ENCODE measurements around the gene TRDN. TPM values are rescaled to one million over a fixed set of nuclear protein-coding genes. Genes with fewer than 3 reads are reported as not detected.

Gene TRDN
- total RNA-seq, 1 donor from 2014 or later, result not detected

GRCh38 chr6:123333000-123333756, 303.6 kb downstream of the TRDN start:
- Histone ChIP-seq H3K27me3 (no peaks in the 10 kb centered on the region), H3K36me3 (no peaks in the 10 kb centered on the region), H3K4me1 (no peaks in the 10 kb centered on the region), H3K4me3 (no peak overlapping the region), H3K27ac (no peak overlapping the region), H3K9me3 (no peaks in the 10 kb centered on the region)
- no peak for DNase-seq (ENCODE audit: low spot score in 2 of 2)
- TF ChIP-seq CTCF (IDR thresholded peaks at IDR 0.05), result no peak
- intact Hi-C loops (cut with DNase I), result no loop called here

- H3K27ac ChIP-seq, result no peak overlapping the region
- intact Hi-C loops (cut with DNase I), result no loop called here
Observed at GRCh38 chr6:123332070-123332469, 304.7 kb downstream of the TRDN start.

GRCh38 chr6:123329337-123329736, 307.4 kb downstream of the TRDN start:
- no peak for DNase-seq (ENCODE audit: low spot score in 2 of 2)

More at GRCh38 chr6:123332070-123332469, 304.7 kb downstream of the TRDN start:
- Histone ChIP-seq H3K4me1 (no peaks in the 10 kb centered on the region), H3K9me3 (no peaks in the 10 kb centered on the region), H3K36me3 (no peaks in the 10 kb centered on the region), H3K27me3 (no peaks in the 10 kb centered on the region), H3K4me3 (no peak overlapping the region)
- no peak for DNase-seq (ENCODE audit: low spot score in 2 of 2)
- TF ChIP-seq CTCF (IDR thresholded peaks at IDR 0.05), result no peak

GRCh38 chr6:123323452-123324329, 313.1 kb downstream of the TRDN start:
- H3K4me3 ChIP-seq, result no peak overlapping the region
- no peak overlapping the region for H3K27ac ChIP-seq
- no peak for DNase-seq (ENCODE audit: low spot score in 2 of 2)
- H3K9me3 ChIP-seq, result no peaks in the 10 kb centered on the region
- H3K36me3 ChIP-seq, result no peaks in the 10 kb centered on the region
- H3K4me1 ChIP-seq, result no peaks in the 10 kb centered on the region
- H3K27me3 ChIP-seq, result no peaks in the 10 kb centered on the region
- intact Hi-C loops (cut with DNase I), result no loop called here
- no peak for TF ChIP-seq CTCF (IDR thresholded peaks at IDR 0.05)

More at GRCh38 chr6:123329337-123329736, 307.4 kb downstream of the TRDN start:
- Histone ChIP-seq H3K4me1 (no peaks in the 10 kb centered on the region), H3K9me3 (no peaks in the 10 kb centered on the region), H3K4me3 (no peak overlapping the region), H3K36me3 (no peaks in the 10 kb centered on the region), H3K27ac (no peak overlapping the region), H3K27me3 (no peaks in the 10 kb centered on the region)
- no peak for TF ChIP-seq CTCF (IDR thresholded peaks at IDR 0.05)
- intact Hi-C loops (cut with DNase I), result no loop called here

- Histone ChIP-seq H3K4me3 (no peak overlapping the region), H3K4me1 (no peaks in the 10 kb centered on the region), H3K36me3 (no peaks in the 10 kb centered on the region), H3K27ac (no peak overlapping the region), H3K9me3 (no peaks in the 10 kb centered on the region), H3K27me3 (no peaks in the 10 kb centered on the region)
- no peak for DNase-seq (ENCODE audit: low spot score in 2 of 2)
- intact Hi-C loops (cut with DNase I), result no loop called here
- TF ChIP-seq CTCF (IDR thresholded peaks at IDR 0.05), result no peak
Observed at GRCh38 chr6:123321020-123321419, 315.7 kb downstream of the TRDN start.

Measured in ascending aorta (tissue), 2 donors.